ENCODE results near the gene CEACAM7. TPM values are rescaled to one million over a fixed set of nuclear protein-coding genes. Genes with fewer than 3 reads are reported as not detected.

The CEACAM7 gene
- total and polyA plus RNA-seq, 2 of the 13 experiments (the other 11 are each of a cell fraction or from before 2014, with no cell fraction given): not detected

- 17% methylated on average over 9 of the region's 13 CpGs for WGBS (ENCODE audit: low lambda C conversion rate)
- ChIA-PET CTCF (ENCODE audit: low intra/inter-chr PET ratio, low total read pairs) (no interaction called here), POLR2A (no interaction called here)
- H3K4me2 ChIP-seq (ENCODE audit: low read depth, low read length): no peak overlapping the region
- FAIRE-seq (no peak), DNase-seq (ENCODE audit: low spot score) (no peak), ATAC-seq (no peak)
- TF ChIP-seq HMGXB4 (CRISPR knock-in tag; IDR thresholded peaks at IDR 0.05; ENCODE audit: borderline replicate concordance in 1 of 2, low read depth in 1 of 2) (no peak), HDAC1 (CRISPR knock-in tag; IDR thresholded peaks at IDR 0.05) (no peak), HNF1B (CRISPR knock-in tag; IDR thresholded peaks at IDR 0.05) (no peak), CCAR2 (optimal IDR thresholded peaks at IDR 0.05; ENCODE audit: low read depth, low read length) (no peak), SNAPC4 (CRISPR knock-in tag; IDR thresholded peaks at IDR 0.05) (no peak), EP300 (IDR thresholded peaks at IDR 0.05; ENCODE audit: low read depth in 2 of 2, low read length in 2 of 2) (no peak), EP300 (CRISPR knock-in tag; IDR thresholded peaks at IDR 0.05; ENCODE audit: borderline replicate concordance) (no peak), ZHX1 (CRISPR knock-in tag; IDR thresholded peaks at IDR 0.05; ENCODE audit: low read depth) (no peak)
- H3K4me3 ChIP-seq (replicated peaks in 1 of 3; ENCODE audit: insufficient read depth in 1 of 3, low read depth in 2 of 3, low read length in 3 of 3): no peak overlapping the region
- no TSS peak for BruUV-seq (replicated peaks)
- intact Hi-C loops (cut with micrococcal nuclease; ENCODE audit: unreplicated experiment): no loop called here
- no peak overlapping the region for H3K27ac ChIP-seq (ENCODE audit: extremely low read length, insufficient read depth, low read length)
- H2AFZ ChIP-seq (ENCODE audit: low read length): no peak overlapping the region
- H3K9me3 ChIP-seq (ENCODE audit: low read length): no peaks in the 10 kb centered on the region
- no peaks in the 10 kb centered on the region for H3K36me3 ChIP-seq (replicated peaks in 1 of 2; ENCODE audit: control insufficient read depth in 1 of 2, insufficient read depth in 2 of 2, low read length in 2 of 2)
- no peaks in the 10 kb centered on the region for H3K79me2 ChIP-seq (ENCODE audit: insufficient read depth, low read length)
- H3K4me1 ChIP-seq (ENCODE audit: insufficient read depth, low read length): no peaks in the 10 kb centered on the region
- peaks cover 0 to 4% of the 10 kb centered on the region in 2 experiments; a peak in 1 of 5 replicates for H3K27me3 ChIP-seq (ENCODE audit: control insufficient read depth in 1 of 2, insufficient read depth in 2 of 2, low read length in 2 of 2)
- in situ Hi-C loops (cut with HindIII; ENCODE audit: extremely low pct_ligation_motif_present, low pct_unique_long_range_greater_than_20kb): no loop called here
- H4K20me1 ChIP-seq (ENCODE audit: insufficient read depth, low read length): 0 out of 2 replicates have a peak, but pooled peaks cover 3% of the 10 kb centered on the region
- no peak overlapping the region for H3K9ac ChIP-seq (ENCODE audit: insufficient read depth, low read depth, low read length)
These were observed 12.5 kb upstream of the CEACAM7 start for GRCh38 chr19:41700381-41701195.

All from HepG2 (cell line).